ENCODE measurements around the gene HES7.

The HES7 gene

GRCh38 chr17:8155231-8155995, 31.5 kb upstream of the HES7 start:
- no peak for DNase-seq

- DNase-seq = no peak
Measured at GRCh38 chr17:8154608-8155155, 30.8 kb upstream of the HES7 start.

GRCh38 chr17:8153957-8154607, 30.2 kb upstream of the HES7 start:
- DNase-seq = peak; percentile 99

GRCh38 chr17:8153525-8153956, 29.6 kb upstream of the HES7 start:
- DNase-seq = peak; percentile 98

- DNase-seq = peak; percentile 27
Measured at GRCh38 chr17:8153031-8153451, 29.1 kb upstream of the HES7 start.

GRCh38 chr17:8152112-8152775, 28.3 kb upstream of the HES7 start, which contains the start of gene PER1:
PER1 (minus strand) TSS chr17:8152404; CDS start chr17:8150706, 1,698 bp downstream.
- peak; percentile 94 for DNase-seq

GRCh38 chr17:8151641-8152111, 27.8 kb upstream of the HES7 start:
- DNase-seq = peak; percentile 63

GRCh38 chr17:8151120-8151640, 27.3 kb upstream of the HES7 start:
- peak; percentile 91 for DNase-seq

GRCh38 chr17:8150194-8151119, 26.6 kb upstream of the HES7 start:
- DNase-seq = no peak

GRCh38 chr17:8149419-8150193, 25.7 kb upstream of the HES7 start:
- DNase-seq = no peak

GRCh38 chr17:8148560-8148959, 24.7 kb upstream of the HES7 start:
- DNase-seq = no peak

GRCh38 chr17:8147805-8148404, 24.0 kb upstream of the HES7 start:
- DNase-seq = no peak

GRCh38 chr17:8147141-8147804, 23.4 kb upstream of the HES7 start:
- DNase-seq = no peak

- DNase-seq = no peak
Measured at GRCh38 chr17:8146381-8147140, 22.7 kb upstream of the HES7 start.

GRCh38 chr17:8145811-8146210, 21.9 kb upstream of the HES7 start:
- DNase-seq = no peak

- no peak for DNase-seq
Measured at GRCh38 chr17:8144401-8145231, 20.7 kb upstream of the HES7 start.

GRCh38 chr17:8143581-8144400, 19.9 kb upstream of the HES7 start:
- no peak for DNase-seq
